IPS DF 4.7 (cell line): ENCODE measurements around the gene BLID.

Experiments
- DNase-seq: peaks from one replicate; pipeline ENCODE4 v3.0.0-alpha.2; 2013; ENCODE audit warnings: low spot score; ENCODE audit errors: extremely low read depth

BLID gene

GRCh38 chr11:122140500-122140899 lies 24.5 kb upstream of the BLID start:
- DNase-seq, result no peak

- DNase-seq, result no peak
Observed at GRCh38 chr11:122139595-122139866, 23.5 kb upstream of the BLID start.

- DNase-seq, result no peak
Observed at GRCh38 chr11:122138744-122139594, 23.0 kb upstream of the BLID start.

GRCh38 chr11:122137078-122137793 lies 21.2 kb upstream of the BLID start:
- no peak for DNase-seq

- no peak for DNase-seq
Observed at GRCh38 chr11:122131126-122131525, 15.1 kb upstream of the BLID start.

GRCh38 chr11:122128146-122128545 lies 12.1 kb upstream of the BLID start:
- DNase-seq, result no peak

- no peak for DNase-seq
Observed at GRCh38 chr11:122127020-122127419, 11.0 kb upstream of the BLID start.

- no peak for DNase-seq
Observed at GRCh38 chr11:122126024-122126688, 10.1 kb upstream of the BLID start.

- no peak for DNase-seq
Observed at GRCh38 chr11:122123263-122123929, 7.4 kb upstream of the BLID start.

GRCh38 chr11:122122179-122122578 lies 6.2 kb upstream of the BLID start:
- DNase-seq, result no peak

GRCh38 chr11:122120096-122120495 lies 4.1 kb upstream of the BLID start:
- DNase-seq, result no peak

- no peak for DNase-seq
Observed at GRCh38 chr11:122116591-122116990, 576 bp upstream of the BLID start.

- DNase-seq, result no peak
Observed at GRCh38 chr11:122114976-122115375, 1.0 kb downstream of the BLID start.

GRCh38 chr11:122113836-122114825 lies 1.9 kb downstream of the BLID start:
- no peak for DNase-seq

- no peak for DNase-seq
Observed at GRCh38 chr11:122112470-122113365, 3.3 kb downstream of the BLID start.

GRCh38 chr11:122109932-122110331 lies 6.1 kb downstream of the BLID start:
- DNase-seq, result no peak

GRCh38 chr11:122108828-122109227 lies 7.2 kb downstream of the BLID start:
- no peak for DNase-seq

- DNase-seq, result peak; percentile 66
Observed at GRCh38 chr11:122108192-122108799, 7.7 kb downstream of the BLID start.

GRCh38 chr11:122107566-122107965 lies 8.4 kb downstream of the BLID start:
- DNase-seq, result no peak
